ENCODE results near the gene PRMT9.
A peak's percentile ranks its signal among the peaks of the same experiment; 100 is the strongest.

The PRMT9 gene

GRCh38 chr4:147704846-147705245 lies 20.9 kb upstream of the PRMT9 start:
- TF ChIP-seq CTCF (conservative IDR thresholded peaks at IDR 0.05; ENCODE audit: low read length): no peak
- no peak overlapping the region for H3K4me3 ChIP-seq (ENCODE audit: low read length)
- DNase-seq (ENCODE audit: low read depth): no peak

GRCh38 chr4:147696866-147697265 lies 12.9 kb upstream of the PRMT9 start:
- no peak for DNase-seq (ENCODE audit: low read depth)
- no peak overlapping the region for H3K4me3 ChIP-seq (ENCODE audit: low read length)
- TF ChIP-seq CTCF (conservative IDR thresholded peaks at IDR 0.05; ENCODE audit: low read length): no peak

GRCh38 chr4:147693218-147693617 lies 9.3 kb upstream of the PRMT9 start:
- no peak for DNase-seq (ENCODE audit: low read depth)
- H3K4me3 ChIP-seq (ENCODE audit: low read length): no peak overlapping the region
- no peak for TF ChIP-seq CTCF (conservative IDR thresholded peaks at IDR 0.05; ENCODE audit: low read length)

- no peak overlapping the region for H3K4me3 ChIP-seq (ENCODE audit: low read length)
- DNase-seq (ENCODE audit: low read depth): no peak
- TF ChIP-seq CTCF (conservative IDR thresholded peaks at IDR 0.05; ENCODE audit: low read length): no peak
Measured at GRCh38 chr4:147691820-147692219, 7.9 kb upstream of the PRMT9 start.

- DNase-seq (ENCODE audit: low read depth): no peak
Measured at GRCh38 chr4:147689067-147689466, 5.1 kb upstream of the PRMT9 start.

GRCh38 chr4:147683188-147683591 lies 773 bp downstream of the PRMT9 start:
- no peak for TF ChIP-seq CTCF (conservative IDR thresholded peaks at IDR 0.05; ENCODE audit: low read length)
- peak overlapping the region; percentile 90 for H3K4me3 ChIP-seq (ENCODE audit: low read length)
- DNase-seq (ENCODE audit: low read depth): peak; percentile 36

More at GRCh38 chr4:147689067-147689466, 5.1 kb upstream of the PRMT9 start:
- no peak overlapping the region for H3K4me3 ChIP-seq (ENCODE audit: low read length)
- TF ChIP-seq CTCF (conservative IDR thresholded peaks at IDR 0.05; ENCODE audit: low read length): no peak

- no peak for DNase-seq (ENCODE audit: low read depth)
- no peak for TF ChIP-seq CTCF (conservative IDR thresholded peaks at IDR 0.05; ENCODE audit: low read length)
- H3K4me3 ChIP-seq (ENCODE audit: low read length): peak overlapping the region; percentile 90
Measured at GRCh38 chr4:147682755-147683154, 1.2 kb downstream of the PRMT9 start.
